NK-92 treated with Interleukin-12 subunit alpha and Interleukin-12 subunit beta, amount 100 ng/mL, for 24 hours (cell line): Measurements from ENCODE around the gene MAPK8.

Experiments used
- DNase-seq: peaks from one replicate; lab custom pipeline; 2025; lab: John Stamatoyannopoulos, UW

Gene MAPK8

DNA sequence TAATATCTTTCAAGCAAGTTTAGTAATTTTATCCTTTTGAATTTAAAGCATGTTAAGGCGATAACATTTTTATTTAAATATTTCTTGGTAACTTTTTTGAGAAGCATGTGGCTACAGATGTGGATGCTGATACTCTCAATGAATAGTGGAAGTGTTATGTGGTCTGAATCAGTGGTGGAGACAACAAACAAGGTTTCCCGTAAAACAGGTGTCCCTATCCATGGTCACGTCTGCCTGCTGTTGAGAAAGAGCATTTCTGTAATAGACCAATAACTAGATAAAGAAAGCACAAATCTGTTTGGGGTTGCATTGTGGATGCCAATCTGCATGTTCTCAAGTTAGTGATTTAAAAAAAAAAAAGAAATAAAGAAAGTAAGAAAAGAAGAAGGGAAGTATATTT, 13.9 kb upstream of the MAPK8 start:
- DNase-seq: no peak

DNA sequence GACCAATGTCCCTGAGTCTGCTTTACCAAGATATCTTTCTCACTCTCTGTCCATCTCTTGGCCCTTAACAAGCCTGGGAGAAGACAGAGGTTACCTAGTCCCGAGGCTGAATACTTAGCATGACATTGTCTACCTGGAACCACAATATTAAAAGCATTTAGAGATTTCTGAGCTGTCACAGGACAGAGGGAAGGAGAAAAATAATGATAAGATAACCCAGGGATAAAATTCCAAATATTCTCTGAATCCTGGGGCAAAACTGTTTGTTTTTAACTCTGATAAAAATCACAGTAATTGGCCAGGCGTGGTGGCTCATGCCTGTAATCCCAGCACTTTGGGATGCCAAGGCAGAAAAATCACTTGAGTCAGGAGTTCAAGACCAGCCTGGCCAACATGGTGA, 12.0 kb upstream of the MAPK8 start:
- no peak for DNase-seq

- DNase-seq: no peak
Observed at GRCh38 chr10:48296576-48297098, 9.8 kb upstream of the MAPK8 start.

GRCh38 chr10:48299066-48299465, 7.4 kb upstream of the MAPK8 start:
- DNase-seq: no peak

DNA sequence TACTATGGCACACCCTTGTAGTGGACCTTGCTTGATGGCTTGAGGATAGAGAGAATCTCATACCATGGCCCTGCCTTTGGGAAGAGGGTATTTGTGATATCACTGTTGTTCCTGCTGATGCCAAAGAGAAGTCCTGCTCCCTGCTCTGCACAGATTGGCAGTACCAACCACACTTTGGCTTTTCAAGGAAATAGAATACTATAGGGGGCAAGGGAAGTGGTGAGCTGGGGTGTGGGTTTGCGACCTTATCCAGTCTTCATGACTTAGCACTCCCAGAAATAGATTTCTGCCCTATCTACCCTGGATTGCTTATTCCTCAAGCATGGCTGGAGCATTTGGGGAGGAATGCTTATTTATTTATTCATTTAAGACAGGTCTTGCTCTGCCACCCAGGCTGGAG, 6.8 kb upstream of the MAPK8 start:
- DNase-seq: no peak

- DNase-seq: no peak
Observed at GRCh38 chr10:48300556-48300955, 5.9 kb upstream of the MAPK8 start.

GRCh38 chr10:48302515-48303476, 3.7 kb upstream of the MAPK8 start:
- DNase-seq: no peak

- no peak for DNase-seq
Observed at GRCh38 chr10:48305905-48306264, 592 bp upstream of the MAPK8 start.

DNA sequence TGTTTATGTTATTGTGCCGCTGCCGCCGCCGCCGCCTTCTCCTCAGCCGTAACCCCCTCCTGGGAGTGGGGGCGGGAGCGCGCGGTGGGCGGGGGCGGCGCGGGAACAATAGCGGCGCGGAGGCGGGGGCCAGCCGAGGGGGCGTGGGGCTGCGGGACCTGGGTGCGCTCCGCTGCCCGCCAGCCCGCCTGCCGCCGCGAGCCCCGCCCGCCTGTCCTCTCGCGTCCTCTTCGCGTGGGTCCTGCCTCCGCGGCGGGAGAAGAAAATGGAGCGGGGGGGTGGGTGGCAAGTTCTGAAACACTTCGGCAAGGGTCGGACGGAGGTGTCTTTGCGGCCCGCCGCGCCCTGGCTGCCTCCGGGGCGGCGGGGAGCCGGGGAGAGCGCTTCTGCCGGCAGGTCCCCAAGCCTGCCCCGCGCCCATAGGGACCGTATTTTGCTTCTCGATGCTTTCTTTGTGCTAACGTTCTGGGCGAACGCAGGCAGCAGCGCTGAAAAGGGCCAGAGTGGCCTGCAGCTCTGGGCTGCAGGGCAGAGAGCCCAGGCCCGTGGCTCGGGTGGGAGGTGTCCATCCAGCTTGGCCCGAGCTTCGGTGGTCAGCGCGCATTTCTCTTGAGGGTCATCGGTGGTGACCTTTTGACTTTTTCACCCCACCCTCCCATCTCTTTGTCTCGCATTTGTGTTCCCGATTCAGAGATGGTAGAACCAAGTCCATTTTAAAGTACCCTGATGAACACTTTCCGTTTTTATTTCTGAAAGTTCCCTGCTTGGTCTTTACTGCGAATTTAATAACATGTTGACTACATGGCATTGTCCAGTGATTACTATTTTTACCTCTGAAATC, 613 bp downstream of the MAPK8 start:
- DNase-seq: no peak

GRCh38 chr10:48307711-48308018, 1.2 kb downstream of the MAPK8 start:
- DNase-seq: no peak

- DNase-seq: no peak
Observed at GRCh38 chr10:48309711-48310226, 3.3 kb downstream of the MAPK8 start.

DNA sequence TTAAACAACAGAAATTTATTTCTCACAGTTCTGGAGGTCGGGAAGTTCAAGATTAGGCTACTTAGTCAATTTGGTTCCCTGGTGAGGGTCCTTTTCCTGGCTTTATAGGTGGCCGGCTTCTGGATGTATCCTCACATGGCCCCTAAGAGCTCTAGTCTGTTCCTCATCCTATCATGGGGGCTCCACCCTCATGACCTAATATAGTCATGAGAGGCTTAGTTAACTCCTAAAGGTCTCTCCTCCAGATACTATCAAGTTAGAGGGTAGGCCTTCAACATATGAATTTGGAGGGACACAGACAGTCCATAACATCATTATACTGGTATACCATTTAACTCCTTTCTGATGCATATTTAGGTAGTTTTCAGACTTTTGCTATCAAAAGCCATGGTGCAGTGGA, 7.6 kb downstream of the MAPK8 start:
- no peak for DNase-seq

- no peak for DNase-seq
Observed at GRCh38 chr10:48316236-48316635, 9.8 kb downstream of the MAPK8 start.

DNA sequence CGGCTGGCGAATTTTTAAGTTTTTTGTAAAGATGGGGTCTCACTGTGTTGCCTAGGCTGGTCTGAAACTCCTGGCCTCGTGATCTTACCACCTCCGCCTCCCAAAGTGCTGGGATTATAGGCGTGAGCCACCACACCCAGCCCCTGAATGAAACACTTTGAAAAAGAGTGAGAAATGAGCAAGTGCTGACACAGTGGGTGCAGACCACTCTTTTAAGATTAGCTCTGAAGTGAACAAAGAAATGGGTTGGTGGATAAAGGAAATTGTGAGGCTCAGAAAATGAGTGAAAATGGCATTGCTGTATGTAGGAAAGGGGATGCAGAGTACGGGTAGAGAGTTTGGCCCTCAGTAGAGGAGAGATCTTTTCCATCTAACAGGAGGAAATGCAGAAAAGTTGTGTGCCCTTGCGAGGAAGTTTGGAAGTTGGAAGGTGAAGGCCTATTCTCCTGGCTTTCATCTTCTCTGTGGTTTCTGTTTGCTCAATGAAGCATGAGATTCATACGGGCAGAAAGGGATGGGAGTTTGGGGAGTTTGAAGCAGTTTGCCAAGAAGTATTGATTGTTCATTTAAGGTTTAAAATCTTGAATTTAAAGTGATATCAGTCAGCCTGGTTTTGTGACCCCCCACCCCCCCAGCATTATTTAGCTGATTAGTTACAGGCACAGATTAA, 11.0 kb downstream of the MAPK8 start:
- no peak for DNase-seq

DNA sequence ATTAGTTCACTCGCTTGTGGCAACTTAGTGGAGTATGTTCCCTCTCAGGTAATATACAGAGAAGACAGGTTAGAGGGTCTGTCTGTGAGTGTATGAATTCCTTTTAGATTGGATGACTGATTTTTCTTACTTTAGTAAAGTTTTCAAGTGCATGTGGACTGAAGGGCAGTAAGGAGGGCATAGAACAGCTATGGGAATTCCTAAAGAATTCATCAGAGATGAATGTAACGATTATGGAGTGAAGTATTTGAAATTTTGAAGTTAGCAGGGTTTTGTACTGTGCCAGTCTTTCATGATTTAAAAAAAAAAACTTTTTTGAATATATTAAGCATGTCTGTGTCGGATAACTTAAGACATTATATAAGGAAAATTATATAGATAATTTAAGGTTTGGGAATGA, 15.5 kb downstream of the MAPK8 start:
- DNase-seq: no peak

DNA sequence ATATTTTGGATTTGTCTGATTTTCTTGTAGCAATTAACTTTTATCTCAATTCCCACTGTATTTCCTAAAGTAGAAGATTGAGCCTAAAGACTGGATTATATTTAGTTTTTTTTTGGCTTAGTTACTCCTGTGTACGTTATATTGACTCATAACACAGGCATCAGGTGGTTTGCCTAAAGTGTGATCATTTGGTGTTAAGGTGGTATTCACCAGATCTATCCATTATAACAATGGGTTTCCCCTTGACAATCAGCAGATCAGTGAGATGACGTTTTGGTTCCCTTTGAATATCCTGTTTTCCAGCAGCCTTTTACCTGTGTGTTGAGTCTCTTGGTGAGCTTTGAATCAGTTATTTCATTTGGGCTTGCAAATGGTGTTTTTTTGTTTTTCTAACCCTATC, 18.1 kb downstream of the MAPK8 start:
- DNase-seq: no peak

- DNase-seq: no peak
Observed at GRCh38 chr10:48330269-48330668, 23.8 kb downstream of the MAPK8 start.

DNA sequence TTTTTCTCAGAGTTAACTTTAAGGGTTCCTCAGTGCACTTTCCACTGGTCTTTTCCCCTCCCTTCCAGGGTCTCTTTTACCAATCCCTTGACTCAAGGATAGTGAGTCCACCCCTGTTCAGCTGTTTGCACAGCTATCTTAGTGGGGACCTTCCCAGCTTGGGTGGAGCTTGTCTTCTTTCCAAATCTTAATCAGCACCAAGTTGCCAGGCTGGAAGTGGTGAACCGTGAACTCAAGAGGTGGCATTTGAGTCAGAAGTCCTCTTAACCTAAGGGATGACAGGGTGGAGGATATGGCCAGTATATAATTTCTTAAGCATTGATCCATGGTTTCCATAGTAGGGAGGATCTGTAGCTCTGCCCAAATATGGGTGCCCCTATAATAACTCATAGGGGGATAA, 25.0 kb downstream of the MAPK8 start:
- DNase-seq: no peak

- no peak for DNase-seq
Observed at GRCh38 chr10:48332166-48332870, 25.8 kb downstream of the MAPK8 start.

GRCh38 chr10:48332871-48333216, 26.4 kb downstream of the MAPK8 start:
- no peak for DNase-seq

DNA sequence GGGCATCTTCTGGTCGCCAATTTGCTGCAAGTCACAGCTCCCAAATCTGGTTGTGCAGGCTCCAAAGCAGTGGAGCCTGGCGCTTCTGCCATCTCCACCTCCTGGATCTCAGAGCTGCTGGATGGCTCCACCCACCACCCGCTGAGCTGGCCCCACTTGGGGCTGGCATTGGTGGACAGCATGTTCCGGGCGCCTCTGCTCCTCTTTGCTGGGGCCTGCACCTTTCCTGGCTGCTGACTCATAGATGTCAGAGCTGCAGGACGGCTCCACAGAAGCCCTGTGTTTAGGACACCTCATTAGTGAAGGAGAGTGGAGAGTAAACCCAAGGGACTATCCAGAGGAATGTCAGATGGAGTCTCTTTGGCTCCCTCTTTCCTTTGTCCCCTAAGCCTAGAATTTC, 27.4 kb downstream of the MAPK8 start:
- no peak for DNase-seq

GRCh38 chr10:48335788-48336187, 29.3 kb downstream of the MAPK8 start:
- no peak for DNase-seq
